Transverse colon (tissue), 4 donors: Measurements from ENCODE around the gene AADAC.

Experiments used
- CTCF ChIP-seq, 5 experiments: fragments of 200-600 bp in 3 of 5; fragments of 450-650 bp in 2 of 5; sonication (generic) in 3 of 5; IDR thresholded peaks; 1 replicate in 2 of 5; 2 replicates in 3 of 5; pipeline ENCODE4 v1.5.1; 2016 to 2017; ENCODE audit warnings: antibody characterized with exemption in 5 of 5, inconsistent platforms in 3 of 5, mild to moderate bottlenecking in 2 of 5, moderate library complexity in 1 of 5
- EP300 ChIP-seq: sonication (generic); formaldehyde crosslinking; IDR thresholded peaks from one replicate; pipeline ENCODE4 v1.6.1; 2017; ENCODE audit warnings: antibody characterized with exemption, low read depth
- POLR2A ChIP-seq: fragments of 450-650 bp; IDR thresholded peaks from one replicate; pipeline ENCODE4 v1.6.1; 2016; ENCODE audit warnings: antibody characterized with exemption, mild to moderate bottlenecking, moderate library complexity
- POLR2AphosphoS5 ChIP-seq, 3 donors: sonication (generic); formaldehyde crosslinking; IDR thresholded peaks; one replicate each; pipeline ENCODE4 v1.6.1; 2016; ENCODE audit warnings: antibody characterized with exemption in 3 of 3

- TF ChIP-seq EP300 (no peak), POLR2A (no peak), CTCF (IDR thresholded peaks at IDR 0.05) (no peak), POLR2AphosphoS5 (IDR thresholded peaks at IDR 0.05) (no peak)
Observed at GRCh38 chr3:151774910-151775309, 39.0 kb upstream of the AADAC start.
